HK-2 (cell line): ENCODE results near the gene ZFYVE9.
"Not testable (repeated sequence)": the region's sequence is repeated elsewhere in the genome, so short reads cannot be mapped to it uniquely, and the experiment has no call there.

Experiments used
- DNase-seq: peaks from one replicate; pipeline ENCODE4 v3.0.0-alpha.2; 2018; ENCODE audit not compliant: unreplicated experiment

The ZFYVE9 gene

GRCh38 chr1:52145137-52145536 is 3.2 kb downstream of the ZFYVE9 start:
- DNase-seq: no peak

DNA sequence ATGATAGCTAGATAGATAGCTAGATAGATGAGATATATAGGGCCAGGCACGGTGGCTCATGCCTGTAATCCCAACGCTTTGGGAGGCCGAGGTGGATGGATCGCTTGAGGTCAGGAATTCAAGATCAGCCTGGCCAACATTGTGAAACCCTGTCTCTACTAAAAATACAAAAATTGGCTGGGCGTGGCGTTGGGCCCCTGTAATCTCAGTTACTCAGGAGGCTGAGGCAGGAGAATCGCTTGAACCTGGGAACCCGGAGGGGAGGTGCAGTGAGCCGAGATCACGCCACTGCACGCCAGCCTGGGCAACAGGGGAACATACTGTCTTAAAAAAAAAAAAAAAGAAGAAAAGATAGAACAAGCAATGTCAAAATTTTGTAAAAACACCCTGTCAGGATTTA is 8.6 kb downstream of the ZFYVE9 start:
- not testable (repeated sequence) for DNase-seq

DNA sequence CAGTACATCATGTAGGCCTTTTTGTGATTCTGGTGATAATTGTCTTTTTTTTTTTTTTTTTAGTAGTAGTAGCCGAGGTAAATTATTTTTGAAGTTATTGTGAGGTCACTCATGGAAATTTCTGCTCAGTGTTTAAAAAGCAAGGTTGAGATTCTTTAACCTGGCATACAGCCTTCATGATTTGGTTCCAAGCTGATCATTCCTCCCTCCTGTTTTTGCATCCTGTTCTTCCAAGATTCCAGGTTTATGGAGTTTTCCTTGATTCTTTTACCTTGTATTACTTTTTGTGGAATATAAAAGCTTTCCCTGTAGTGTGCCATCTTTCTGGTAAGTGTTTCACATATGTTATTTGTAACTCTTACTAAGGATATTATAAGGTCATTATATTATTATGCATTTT is 9.1 kb downstream of the ZFYVE9 start:
- no peak for DNase-seq

DNA sequence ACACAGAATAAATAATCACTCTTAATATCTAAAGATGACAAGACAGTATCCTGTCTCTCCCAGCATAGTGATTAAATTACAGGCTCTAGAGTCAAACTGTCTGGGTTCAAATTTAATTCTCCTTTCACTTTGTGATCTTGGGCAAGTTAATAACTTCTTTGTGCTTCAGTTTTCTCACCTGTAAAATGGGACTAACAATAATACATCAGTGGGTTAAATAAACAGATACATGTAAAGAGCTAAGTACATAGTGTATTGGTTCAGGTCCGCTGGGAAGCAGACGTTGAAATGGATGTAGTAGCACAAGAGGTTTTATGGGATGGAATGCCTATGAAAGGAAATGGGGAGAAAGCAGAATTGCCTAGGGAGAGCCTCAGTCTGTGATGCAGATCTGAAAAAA is 10.7 kb downstream of the ZFYVE9 start:
- DNase-seq: no peak

- DNase-seq: no peak
Measured at GRCh38 chr1:52153010-52153409, 11.1 kb downstream of the ZFYVE9 start.

- DNase-seq: no peak
Measured at GRCh38 chr1:52153898-52154297, 12.0 kb downstream of the ZFYVE9 start.

- DNase-seq: no peak
Measured at GRCh38 chr1:52156460-52156859, 14.6 kb downstream of the ZFYVE9 start.

- no peak for DNase-seq
Measured at GRCh38 chr1:52157582-52157981, 15.7 kb downstream of the ZFYVE9 start.

DNA sequence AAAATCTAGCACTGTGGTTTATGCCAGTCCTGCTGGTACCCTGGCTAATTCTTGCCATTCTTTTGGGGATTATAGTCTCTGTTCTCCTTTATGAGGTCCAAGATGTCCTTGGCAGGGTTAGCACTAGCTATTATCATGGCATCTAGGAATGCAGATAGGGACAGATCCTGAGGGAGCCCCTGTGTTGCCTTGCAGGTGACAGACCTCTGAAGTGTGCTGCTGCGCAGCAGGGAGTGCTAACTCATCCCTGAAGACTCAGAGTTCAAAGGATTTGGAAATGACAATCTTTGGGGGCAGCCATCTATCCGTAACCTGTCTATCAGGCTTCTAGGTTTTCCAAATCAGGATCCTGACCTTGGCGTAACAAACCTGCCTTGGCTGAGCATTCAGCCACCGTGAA is 16.3 kb downstream of the ZFYVE9 start:
- no peak for DNase-seq

GRCh38 chr1:52159033-52159789 is 17.3 kb downstream of the ZFYVE9 start:
- DNase-seq: no peak

DNA sequence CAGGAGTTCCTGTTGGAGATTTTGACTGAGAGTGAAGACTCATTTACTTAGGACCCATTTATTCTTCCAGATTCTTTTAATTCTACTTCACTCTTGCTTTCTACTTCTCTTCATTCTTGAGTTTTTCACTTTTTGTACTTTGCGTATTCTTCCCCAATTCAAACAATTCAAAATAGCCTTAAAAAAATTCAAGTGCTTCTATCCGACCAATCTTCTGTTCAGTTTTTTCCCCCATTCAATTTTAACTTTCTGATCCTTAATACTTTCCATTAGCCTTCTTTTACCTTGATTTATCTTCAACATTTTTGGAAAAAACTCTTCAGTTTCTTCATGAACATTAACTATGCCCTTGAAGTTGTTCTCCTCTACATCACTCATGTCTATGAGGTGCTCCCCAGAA is 21.1 kb downstream of the ZFYVE9 start:
- DNase-seq: no peak

DNA sequence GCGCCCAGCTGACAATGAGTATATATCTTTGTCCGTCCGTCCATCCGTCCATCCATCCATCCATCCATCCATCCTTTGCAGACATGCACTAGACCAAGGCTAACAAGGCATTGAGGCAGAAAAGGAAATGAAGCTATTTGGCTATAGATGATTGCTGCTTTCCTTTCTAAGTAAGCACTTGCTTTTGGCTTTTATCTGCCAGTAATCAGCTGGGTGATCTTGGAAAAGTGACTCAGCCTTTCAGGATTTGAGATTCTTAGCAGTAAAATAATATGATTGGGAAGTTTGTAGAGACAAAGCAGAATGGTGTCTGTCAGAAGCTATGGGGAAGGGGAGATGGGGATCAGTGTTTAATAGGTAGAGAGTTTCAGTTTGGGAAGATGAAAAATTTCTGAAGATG is 22.7 kb downstream of the ZFYVE9 start:
- DNase-seq: no peak

GRCh38 chr1:52166996-52167753 is 25.3 kb downstream of the ZFYVE9 start:
- DNase-seq: no peak

- no peak for DNase-seq
Measured at GRCh38 chr1:52168373-52169080, 26.6 kb downstream of the ZFYVE9 start.

DNA sequence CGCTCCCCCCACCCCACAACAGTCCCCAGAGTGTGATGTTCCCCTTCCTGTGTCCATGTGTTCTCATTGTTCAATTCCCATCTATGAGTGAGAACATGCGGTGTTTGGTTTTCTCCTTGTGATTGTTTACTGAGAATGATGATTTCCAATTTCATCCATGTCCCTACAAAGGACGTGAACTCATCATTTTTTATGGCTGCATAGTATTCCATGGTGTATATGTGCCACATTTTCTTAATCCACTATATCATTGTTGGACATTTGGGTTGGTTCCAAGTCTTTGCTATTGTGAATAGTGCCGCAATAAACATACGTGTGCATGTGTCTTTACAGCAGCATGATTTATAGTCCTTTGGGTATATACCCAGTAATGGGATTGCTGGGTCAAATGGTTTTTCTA is 29.3 kb downstream of the ZFYVE9 start:
- DNase-seq: not testable (repeated sequence)

DNA sequence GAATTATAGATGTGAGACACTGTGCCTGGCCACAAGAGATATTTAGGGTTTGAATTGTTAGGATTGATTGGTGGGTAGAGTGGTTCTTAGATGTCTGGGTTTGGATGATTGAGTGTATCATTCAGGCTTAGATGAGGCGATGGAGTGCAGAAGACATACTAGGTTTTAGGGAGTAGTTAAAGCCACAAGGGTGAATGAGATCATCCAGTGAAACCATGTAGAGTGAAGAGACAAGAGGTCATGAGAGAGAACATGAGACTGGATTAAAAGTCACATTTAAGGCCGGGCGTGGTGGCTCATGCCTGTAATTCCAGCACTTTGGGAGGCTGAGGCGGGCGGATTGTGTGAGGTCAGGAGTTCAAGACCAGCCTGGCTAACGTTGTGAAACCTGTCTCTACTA is 37.2 kb downstream of the ZFYVE9 start:
- DNase-seq: no peak

DNA sequence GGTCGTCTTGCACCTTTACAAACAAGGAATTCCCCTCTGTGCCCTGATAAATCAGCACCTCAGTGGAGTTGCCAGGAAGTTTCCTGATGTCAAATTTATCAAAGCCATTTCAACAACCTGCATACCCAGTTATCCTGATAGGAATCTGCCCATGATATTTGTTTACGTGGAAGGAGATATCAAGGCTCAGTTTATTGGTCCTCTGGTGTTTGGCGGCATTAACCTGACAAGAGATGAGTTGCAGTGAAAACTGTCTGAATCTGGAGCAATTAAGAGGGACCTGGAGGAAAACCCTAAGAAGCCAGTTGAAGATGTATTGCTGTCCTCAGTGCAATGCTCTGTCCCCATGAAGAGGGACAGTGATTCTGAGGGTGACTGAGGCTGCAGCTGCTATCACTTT is 38.3 kb downstream of the ZFYVE9 start:
- DNase-seq: no peak

GRCh38 chr1:52181759-52182158 is 39.9 kb downstream of the ZFYVE9 start:
- not testable (repeated sequence) for DNase-seq

GRCh38 chr1:52182328-52182727 is 40.4 kb downstream of the ZFYVE9 start:
- not testable (repeated sequence) for DNase-seq

DNA sequence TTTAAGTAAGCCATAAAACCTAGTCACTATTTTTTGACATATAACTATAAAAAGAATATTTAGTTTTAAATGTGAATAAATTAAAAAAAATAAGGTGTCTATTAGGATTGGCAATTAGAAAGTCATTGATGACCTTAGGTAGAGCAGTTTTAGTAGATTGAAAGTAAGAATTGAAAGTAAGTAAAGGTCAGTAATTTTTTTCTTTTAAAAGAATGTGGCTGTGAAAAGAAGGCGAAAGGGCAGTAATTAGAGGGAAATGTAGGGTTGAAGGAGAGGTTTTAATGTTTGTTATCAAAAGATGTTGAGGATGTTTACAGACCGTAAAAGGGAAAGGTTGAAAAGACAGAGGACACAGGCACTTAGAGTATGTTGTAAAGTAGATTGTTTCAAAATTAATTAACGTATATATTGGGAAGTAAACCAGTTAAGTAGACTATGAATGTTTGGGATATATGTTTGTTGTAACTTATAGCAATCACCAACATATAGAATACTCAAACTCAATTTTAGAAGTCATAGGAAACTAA is 41.0 kb downstream of the ZFYVE9 start:
- no peak for DNase-seq

- DNase-seq: no peak
Measured at GRCh38 chr1:52186449-52186848, 44.6 kb downstream of the ZFYVE9 start.

GRCh38 chr1:52189898-52190480 is 48.1 kb downstream of the ZFYVE9 start:
- no peak for DNase-seq
